Liver (tissue), 9 donors: Measurements from ENCODE around the gene DNM3. TPM values are rescaled to one million over a fixed set of nuclear protein-coding genes. Genes with fewer than 3 reads are reported as not detected.

ENCODE experiments used
- DNase-seq: peaks from one replicate; pipeline ENCODE4 v3.0.0-alpha.2; 2017; ENCODE audit warnings: low spot score
- H3K27ac ChIP-seq, 2 donors: one replicate each; pipeline ENCODE4 v1.7.0; 2013; ENCODE audit warnings: inconsistent platforms in 2 of 2, low read length in 2 of 2, control low read depth in 1 of 2, low read depth in 1 of 2, mild to moderate bottlenecking in 1 of 2
- H3K27me3 ChIP-seq, 4 donors: one replicate each; pipeline versions ENCODE4 v1.6.1 to v1.7.0; 2013; ENCODE audit warnings: low read length in 3 of 4, inconsistent platforms in 1 of 4, mild to moderate bottlenecking in 1 of 4, moderate library complexity in 1 of 4; ENCODE audit not compliant: control insufficient read depth in 4 of 4, insufficient read depth in 4 of 4
- H3K36me3 ChIP-seq, 4 donors: one replicate each; pipeline versions ENCODE4 v1.6.1 to v1.7.0; 2013; ENCODE audit warnings: low read length in 3 of 4, mild to moderate bottlenecking in 3 of 4, low read depth in 1 of 4, moderate library complexity in 1 of 4; ENCODE audit not compliant: control insufficient read depth in 4 of 4, insufficient read depth in 3 of 4
- H3K4me1 ChIP-seq, 4 donors: one replicate each; pipeline versions ENCODE4 v1.6.1 to v1.7.0; 2013; ENCODE audit warnings: low read length in 3 of 4, mild to moderate bottlenecking in 3 of 4, moderate library complexity in 1 of 4; ENCODE audit not compliant: control insufficient read depth in 4 of 4, insufficient read depth in 4 of 4
- H3K4me3 ChIP-seq, 3 donors: one replicate each; pipeline versions ENCODE4 v1.6.1 to v1.7.0; 2013; ENCODE audit warnings: low read length in 3 of 3, control low read depth in 1 of 3, low read depth in 1 of 3, mild to moderate bottlenecking in 1 of 3
- H3K9ac ChIP-seq, 2 donors: one replicate each; pipeline ENCODE4 v1.7.0; 2013; ENCODE audit warnings: low read length in 2 of 2, mild to moderate bottlenecking in 2 of 2, moderate library complexity in 2 of 2, control low read depth in 1 of 2, low read depth in 1 of 2
- H3K9me3 ChIP-seq, 4 donors: one replicate each; pipeline versions ENCODE4 v1.6.1 to v1.7.0; 2013; ENCODE audit warnings: low read length in 3 of 4; ENCODE audit not compliant: control insufficient read depth in 4 of 4
- ATF3 ChIP-seq: IDR thresholded peaks from 2 replicates; pipeline ENCODE4 v1.6.1; 2016; ENCODE audit warnings: antibody characterized with exemption
- CTCF ChIP-seq: fragments of 150-350 bp; IDR thresholded peaks from 2 replicates; pipeline ENCODE4 v1.5.1; 2017; ENCODE audit warnings: improper control_type of control experiment, low read depth, low read length; ENCODE audit not compliant: missing input control
- EGR1 ChIP-seq, 2 donors: IDR thresholded peaks; 2 replicates each; pipeline ENCODE4 v1.6.1; 2016 to 2018; ENCODE audit warnings: antibody characterized with exemption in 2 of 2, low read depth in 2 of 2
- FOXA1 ChIP-seq: IDR thresholded peaks from 2 replicates; pipeline ENCODE4 v1.6.1; 2016; ENCODE audit warnings: antibody characterized with exemption
- FOXA2 ChIP-seq: IDR thresholded peaks from 2 replicates; pipeline ENCODE4 v1.6.1; 2016; ENCODE audit warnings: antibody characterized with exemption
- GABPA ChIP-seq, 2 donors: IDR thresholded peaks in 1 of 2; conservative IDR thresholded peaks in 1 of 2; 2 replicates each; pipeline ENCODE4 v1.6.1; 2016; ENCODE audit warnings: antibody characterized with exemption in 2 of 2, mild to moderate bottlenecking in 1 of 2, moderate library complexity in 1 of 2
- HNF4A ChIP-seq, 2 donors: conservative IDR thresholded peaks; 2 replicates each; pipeline ENCODE4 v1.6.1; 2016; ENCODE audit warnings: antibody characterized with exemption in 2 of 2, mild to moderate bottlenecking in 2 of 2
- HNF4G ChIP-seq: IDR thresholded peaks from 2 replicates; pipeline ENCODE4 v1.6.1; 2016; ENCODE audit warnings: antibody characterized with exemption
- JUND ChIP-seq, 2 donors: IDR thresholded peaks; 2 replicates each; pipeline ENCODE4 v1.6.1; 2016; ENCODE audit warnings: antibody characterized with exemption in 2 of 2
- MAX ChIP-seq: IDR thresholded peaks from 2 replicates; pipeline ENCODE4 v1.6.1; 2016; ENCODE audit warnings: antibody characterized with exemption
- NR2F2 ChIP-seq: IDR thresholded peaks from 2 replicates; pipeline ENCODE4 v1.6.1; 2016; ENCODE audit warnings: antibody characterized with exemption
- RAD21 ChIP-seq, 2 donors: IDR thresholded peaks; 2 replicates each; pipeline ENCODE4 v1.6.1; 2016; ENCODE audit warnings: antibody characterized with exemption in 2 of 2, mild to moderate bottlenecking in 2 of 2
- REST ChIP-seq: IDR thresholded peaks from 2 replicates; pipeline ENCODE4 v1.6.1; 2016; ENCODE audit warnings: antibody characterized with exemption, mild to moderate bottlenecking
- RXRA ChIP-seq, 2 donors: IDR thresholded peaks; 2 replicates each; pipeline ENCODE4 v1.6.1; 2017 to 2018; ENCODE audit warnings: antibody characterized with exemption in 2 of 2, mild to moderate bottlenecking in 1 of 2
- SP1 ChIP-seq: IDR thresholded peaks from 2 replicates; pipeline ENCODE4 v1.6.1; 2018; ENCODE audit warnings: antibody characterized with exemption, mild to moderate bottlenecking
- TAF1 ChIP-seq: conservative IDR thresholded peaks from 2 replicates; pipeline ENCODE4 v1.6.1; 2016; ENCODE audit warnings: antibody characterized with exemption, mild to moderate bottlenecking
- YY1 ChIP-seq: IDR thresholded peaks from 2 replicates; pipeline ENCODE4 v1.6.1; 2016; ENCODE audit warnings: antibody characterized with exemption, mild to moderate bottlenecking
- ZBTB33 ChIP-seq: IDR thresholded peaks from 2 replicates; pipeline ENCODE4 v1.6.1; 2016; ENCODE audit warnings: antibody characterized with exemption
- WGBS: extraction: QIAGEN DNeasy Blood & Tissue Kit; methylation state at CpG from one replicate; pipeline ENCODE4 v1.1.7; 2013; 5-methylcytosine and 5-hydroxymethylcytosine counted together
- polyA plus RNA-seq, 2 donors: library from polyadenylated mRNA; stranded (reverse) in 1 of 2; unstranded in 1 of 2; fragments of 200-250 nt in 1 of 2; fragments of >200 nt in 1 of 2; fragmentation: Nextera tagmentation in 1 of 2; extraction: Ambion mirVana in 1 of 2; gene quantifications; one replicate each; pipeline versions ENCODE4 v1.2.1 to v1.2.3, GENCODE V29; 2013 to 2015
- total RNA-seq, 2 donors: library from RNA; depleted of rRNA; stranded (reverse); fragments of >200 nt; gene quantifications; one replicate each; pipeline ENCODE4 v1.2.3, GENCODE V29; 2014
- donor health status: healthy.
- donor health status: healthy.
- donor health status: healthy.
- donor health status: healthy.
- donor health status: healthy.

DNM3 gene
- total and polyA plus RNA-seq, 4 donors: 0.08 to 3.2 (median 1.0) TPM

GRCh38 chr1:171881442-171881841 lies 40.1 kb downstream of the DNM3 start:
- H3K9me3 ChIP-seq: no peaks in the 10 kb centered on the region
- no peaks in the 10 kb centered on the region for H3K27me3 ChIP-seq
- no peak overlapping the region for H3K27ac ChIP-seq
- DNase-seq: no peak
- H3K9ac ChIP-seq: no peak overlapping the region
- no peak for TF ChIP-seq HNF4G
- TF ChIP-seq GABPA (IDR thresholded peaks at IDR 0.05 in 1 of 2, conservative IDR thresholded peaks at IDR 0.05 in 1 of 2): no peak
- TF ChIP-seq EGR1 (IDR thresholded peaks at IDR 0.05; ENCODE audit: low read depth in 2 of 2): no peak
- no peak for TF ChIP-seq YY1
- TF ChIP-seq RAD21 (IDR thresholded peaks at IDR 0.05): no peak
- TF ChIP-seq HNF4A (conservative IDR thresholded peaks at IDR 0.05): no peak
- TF ChIP-seq NR2F2: no peak
- TF ChIP-seq TAF1: no peak
- TF ChIP-seq MAX: no peak
- no peak for TF ChIP-seq CTCF
- no peak for TF ChIP-seq ATF3
- TF ChIP-seq SP1: no peak
- TF ChIP-seq REST: no peak
- TF ChIP-seq ZBTB33: no peak
- no peak for TF ChIP-seq FOXA2
- no peak for TF ChIP-seq FOXA1
- TF ChIP-seq RXRA (IDR thresholded peaks at IDR 0.05): no peak
- TF ChIP-seq JUND (IDR thresholded peaks at IDR 0.05): no peak
- no peaks in the 10 kb centered on the region for H3K36me3 ChIP-seq
- WGBS: 50% methylated on average over 1 of the region's 1 CpG
- no peaks in the 10 kb centered on the region for H3K4me1 ChIP-seq
- H3K4me3 ChIP-seq: no peak overlapping the region
